Neural cell (in vitro differentiated cells): ENCODE data around the gene RPA3. TPM values are rescaled to one million over a fixed set of nuclear protein-coding genes. Genes with fewer than 3 reads are reported as not detected.

Experiments used
- H2AFZ ChIP-seq: fragments of 200-600, 300-800 bp; sonication (generic), shearing (Covaris generic); 2 replicates; pipeline ENCODE4 v1.6.0; 2014; ENCODE audit warnings: low read depth, mild to moderate bottlenecking, antibody characterized with exemption, low read length, moderate library complexity
- H3F3A ChIP-seq: fragments of 200-600 bp; shearing (Covaris generic); 2 replicates; pipeline ENCODE4 v1.6.1; 2016; ENCODE audit warnings: mild to moderate bottlenecking, moderate library complexity, mixed read lengths, antibody characterized with exemption, low read length; ENCODE audit not compliant: insufficient read depth, poor library complexity, severe bottlenecking
- H3K27ac ChIP-seq: fragments of 200-600, 300-800 bp; sonication (generic), shearing (Covaris generic); 2 replicates; pipeline ENCODE4 v1.5.1; 2014; ENCODE audit warnings: mild to moderate bottlenecking, low read length, moderate library complexity
- H3K27me3 ChIP-seq: fragments of 300-800, 200-600 bp; sonication (generic), shearing (Covaris generic); 2 replicates; pipeline ENCODE4 v1.6.0; 2014; ENCODE audit warnings: mild to moderate bottlenecking, low read depth, low read length, moderate library complexity; ENCODE audit not compliant: insufficient read depth
- H3K36me3 ChIP-seq: fragments of 300-800, 200-600 bp; sonication (generic), shearing (Covaris generic); 2 replicates; pipeline ENCODE4 v1.5.1; 2014; ENCODE audit warnings: mild to moderate bottlenecking, antibody characterized with exemption, low read length, moderate library complexity; ENCODE audit not compliant: insufficient read depth
- H3K4me2 ChIP-seq: fragments of 300-800, 200-600 bp; sonication (generic), shearing (Covaris generic); 2 replicates; pipeline ENCODE4 v1.6.0; 2014; ENCODE audit warnings: mild to moderate bottlenecking, low read length
- H3K4me3 ChIP-seq: fragments of 300-800, 200-600 bp; sonication (generic), shearing (Covaris generic); 2 replicates; pipeline ENCODE4 v1.5.1; 2014; ENCODE audit warnings: mild to moderate bottlenecking, low read length, moderate library complexity
- H3K79me2 ChIP-seq: fragments of 200-600 bp; shearing (Covaris generic); replicated peaks from 2 replicates; pipeline ENCODE4 v1.6.0; 2014; ENCODE audit warnings: mild to moderate bottlenecking, low read length, moderate library complexity; ENCODE audit not compliant: insufficient read depth
- H3K9ac ChIP-seq: fragments of 300-800, 200-600 bp; sonication (generic), shearing (Covaris generic); 2 replicates; pipeline ENCODE4 v1.6.1; 2016; ENCODE audit warnings: mild to moderate bottlenecking, low read length, mixed read lengths
- H3K9me2 ChIP-seq: fragments of 200-600 bp; shearing (Covaris generic); 2 replicates; pipeline ENCODE4 v1.6.1; 2016; ENCODE audit warnings: mild to moderate bottlenecking, low read length, mixed read lengths; ENCODE audit not compliant: insufficient read depth
- H3K9me3 ChIP-seq: fragments of 200-600, 300-800 bp; sonication (generic), shearing (Covaris generic); 2 replicates; pipeline ENCODE4 v1.6.1; 2016; ENCODE audit warnings: mild to moderate bottlenecking, mixed run types, low read length, moderate library complexity, mixed read lengths
- H4K20me1 ChIP-seq: fragments of 200-600 bp; shearing (Covaris generic); 2 replicates; pipeline ENCODE4 v1.6.1; 2016; ENCODE audit warnings: mild to moderate bottlenecking, mixed run types; ENCODE audit not compliant: insufficient read depth
- CTCF ChIP-seq: fragments of 450-650 bp; IDR thresholded peaks from 2 replicates; pipeline ENCODE4 v1.5.1; 2014; ENCODE audit warnings: antibody characterized with exemption, mild to moderate bottlenecking, moderate library complexity; ENCODE audit not compliant: poor library complexity, severe bottlenecking
- EP300 ChIP-seq: fragments of 450-650 bp; conservative IDR thresholded peaks from 2 replicates; pipeline ENCODE4 v1.6.1; 2014; ENCODE audit warnings: antibody characterized with exemption, mild to moderate bottlenecking, moderate library complexity; ENCODE audit not compliant: poor library complexity, severe bottlenecking
- EZH2 ChIP-seq: fragments of 200-600, 300-800 bp; shearing (Covaris generic), sonication (generic); IDR thresholded peaks from 2 replicates; pipeline ENCODE4 v1.6.1; 2014; ENCODE audit warnings: antibody characterized with exemption, low read length, borderline replicate concordance, mild to moderate bottlenecking; ENCODE audit not compliant: insufficient read depth, poor library complexity, severe bottlenecking
- MXI1 ChIP-seq: fragments of 450-650 bp; conservative IDR thresholded peaks from 2 replicates; pipeline ENCODE4 v1.6.1; 2014; ENCODE audit warnings: antibody characterized with exemption, mild to moderate bottlenecking; ENCODE audit not compliant: poor library complexity, severe bottlenecking
- POLR2AphosphoS5 ChIP-seq: IDR thresholded peaks from 2 replicates; pipeline ENCODE4 v1.6.1; 2012
- RAD21 ChIP-seq: fragments of 450-650 bp; conservative IDR thresholded peaks from 2 replicates; pipeline ENCODE4 v1.6.1; 2014; ENCODE audit warnings: antibody characterized with exemption, mild to moderate bottlenecking, moderate library complexity
- REST ChIP-seq: IDR thresholded peaks from 2 replicates; pipeline ENCODE4 v1.6.1; 2012; ENCODE audit warnings: borderline replicate concordance
- SMC3 ChIP-seq: fragments of 450-650 bp; conservative IDR thresholded peaks from 2 replicates; pipeline ENCODE4 v1.6.1; 2014; ENCODE audit warnings: antibody characterized with exemption, mild to moderate bottlenecking, moderate library complexity; ENCODE audit not compliant: poor library complexity
- TAF1 ChIP-seq: IDR thresholded peaks from 2 replicates; pipeline ENCODE4 v1.6.1; 2012; ENCODE audit warnings: low read depth
- polyA plus RNA-seq: library from polyadenylated mRNA; depleted of rRNA; stranded (reverse); fragments of >200 nt; gene quantifications from 2 replicates; pipeline ENCODE4 v1.2.3, GENCODE V29; 2014

The RPA3 gene
- polyA plus RNA-seq, 1 donor from 2014 or later = 50.1 TPM

- no peak overlapping the region for H3K4me3 ChIP-seq
- H3K9me3 ChIP-seq = no peaks in the 10 kb centered on the region
- H4K20me1 ChIP-seq = no peaks in the 10 kb centered on the region
- H3K27me3 ChIP-seq = no peaks in the 10 kb centered on the region
- H3F3A ChIP-seq = no peaks in the 10 kb centered on the region
- TF ChIP-seq SMC3 (no peak), EP300 (no peak), REST (no peak), EZH2 (no peak), POLR2AphosphoS5 (no peak), CTCF (no peak), TAF1 (no peak), RAD21 (no peak), MXI1 (no peak)
- no peaks in the 10 kb centered on the region for H3K9me2 ChIP-seq
- no peak overlapping the region for H3K9ac ChIP-seq
- H3K4me2 ChIP-seq = no peak overlapping the region
- no peaks in the 10 kb centered on the region for H3K36me3 ChIP-seq
- no peak overlapping the region for H3K27ac ChIP-seq
- H2AFZ ChIP-seq = no peak overlapping the region
- no peaks in the 10 kb centered on the region for H3K79me2 ChIP-seq
Measured at GRCh38 chr7:7667187-7667586, 51.2 kb downstream of the RPA3 start.

GRCh38 chr7:7665031-7665430, 53.4 kb downstream of the RPA3 start:
- Histone ChIP-seq H3K36me3 (no peaks in the 10 kb centered on the region), H3K79me2 (no peaks in the 10 kb centered on the region), H3K27me3 (no peaks in the 10 kb centered on the region), H3K9ac (no peak overlapping the region), H2AFZ (no peak overlapping the region), H3K4me2 (no peak overlapping the region), H3K27ac (peak overlapping the region; percentile 28), H4K20me1 (no peaks in the 10 kb centered on the region), H3K9me2 (no peaks in the 10 kb centered on the region), H3K4me3 (no peak overlapping the region), H3F3A (no peaks in the 10 kb centered on the region), H3K9me3 (no peaks in the 10 kb centered on the region)
- no peak for TF ChIP-seq TAF1

DNA sequence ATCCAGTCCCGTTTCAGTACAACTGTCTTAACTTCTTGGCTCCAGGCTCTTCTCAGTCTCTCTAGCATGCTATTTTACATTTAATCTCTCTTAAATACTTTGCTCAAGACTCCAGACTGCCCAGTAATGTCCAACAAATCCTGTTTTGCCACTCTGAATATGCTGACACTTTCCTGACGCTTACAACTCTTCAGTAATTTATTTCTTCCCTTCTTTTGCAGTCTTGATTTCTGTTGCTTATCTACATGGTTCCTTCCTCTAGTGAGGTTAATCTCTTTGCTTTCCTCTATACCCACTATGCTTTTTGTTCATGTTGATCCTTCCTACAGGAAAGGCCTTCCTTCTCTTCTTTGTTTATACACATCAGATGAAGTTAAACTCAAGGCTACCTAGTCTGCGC, 54.1 kb downstream of the RPA3 start:
- H2AFZ ChIP-seq = no peak overlapping the region
- no peaks in the 10 kb centered on the region for H3K79me2 ChIP-seq
- no peaks in the 10 kb centered on the region for H3F3A ChIP-seq
- no peak overlapping the region for H3K4me3 ChIP-seq
- no peaks in the 10 kb centered on the region for H3K36me3 ChIP-seq
- TF ChIP-seq SMC3 (no peak), REST (no peak), EP300 (no peak), EZH2 (no peak)
- H3K9ac ChIP-seq = no peak overlapping the region
- no peaks in the 10 kb centered on the region for H3K27me3 ChIP-seq
- H3K27ac ChIP-seq = no peak overlapping the region
- no peaks in the 10 kb centered on the region for H3K9me2 ChIP-seq
- H4K20me1 ChIP-seq = no peaks in the 10 kb centered on the region
- no peaks in the 10 kb centered on the region for H3K9me3 ChIP-seq
- no peak overlapping the region for H3K4me2 ChIP-seq
